ENCODE measurements around the gene CAB39. TPM values are rescaled to one million over a fixed set of nuclear protein-coding genes. Genes with fewer than 3 reads are reported as not detected.

The CAB39 gene
- total and polyA plus RNA-seq, 7 donors, result 60.2 to 128 (median 72.2) TPM

DNA sequence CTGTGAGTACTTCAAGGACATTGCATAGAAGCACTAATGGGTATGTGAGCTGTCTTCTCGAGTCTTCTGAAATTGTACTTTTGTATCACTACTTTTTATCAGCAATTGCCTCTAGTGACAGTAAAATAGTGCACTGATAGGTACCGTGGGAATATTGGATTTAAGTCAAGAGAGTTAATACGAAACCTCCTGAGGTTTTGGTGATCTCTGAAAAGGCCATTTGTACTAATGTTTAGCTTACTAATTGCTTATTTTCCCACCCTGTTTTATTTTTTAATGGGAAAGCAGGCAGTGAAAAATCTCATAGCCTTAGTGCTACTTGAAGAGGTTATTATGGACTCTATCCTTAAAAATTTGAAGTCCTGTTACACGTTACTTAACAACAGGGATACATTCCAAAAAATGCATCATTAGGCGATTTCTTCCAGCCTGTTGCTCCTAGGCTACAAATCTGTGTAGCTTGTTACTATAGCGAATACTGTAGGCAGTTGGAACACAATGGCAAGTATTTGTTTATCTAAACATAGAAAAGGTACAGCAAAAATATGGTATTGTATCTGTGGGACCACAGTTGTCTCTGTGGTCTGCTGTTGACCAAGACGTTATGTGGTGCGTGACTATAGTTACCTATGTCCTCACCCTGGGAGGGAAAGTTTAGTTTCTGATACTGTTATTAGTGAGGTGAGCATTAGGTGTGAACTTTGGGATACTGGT is 65.9 kb downstream of the CAB39 start:
- DNase-seq, result no peak
- intact Hi-C loops (cut with DNase I), result no loop called here
- TF ChIP-seq POLR2A (IDR thresholded peaks at IDR 0.05) (no peak), POLR2AphosphoS5 (IDR thresholded peaks at IDR 0.05) (no peak), EP300 (IDR thresholded peaks at IDR 0.05) (no peak)
- TF ChIP-seq, protein P1, sequence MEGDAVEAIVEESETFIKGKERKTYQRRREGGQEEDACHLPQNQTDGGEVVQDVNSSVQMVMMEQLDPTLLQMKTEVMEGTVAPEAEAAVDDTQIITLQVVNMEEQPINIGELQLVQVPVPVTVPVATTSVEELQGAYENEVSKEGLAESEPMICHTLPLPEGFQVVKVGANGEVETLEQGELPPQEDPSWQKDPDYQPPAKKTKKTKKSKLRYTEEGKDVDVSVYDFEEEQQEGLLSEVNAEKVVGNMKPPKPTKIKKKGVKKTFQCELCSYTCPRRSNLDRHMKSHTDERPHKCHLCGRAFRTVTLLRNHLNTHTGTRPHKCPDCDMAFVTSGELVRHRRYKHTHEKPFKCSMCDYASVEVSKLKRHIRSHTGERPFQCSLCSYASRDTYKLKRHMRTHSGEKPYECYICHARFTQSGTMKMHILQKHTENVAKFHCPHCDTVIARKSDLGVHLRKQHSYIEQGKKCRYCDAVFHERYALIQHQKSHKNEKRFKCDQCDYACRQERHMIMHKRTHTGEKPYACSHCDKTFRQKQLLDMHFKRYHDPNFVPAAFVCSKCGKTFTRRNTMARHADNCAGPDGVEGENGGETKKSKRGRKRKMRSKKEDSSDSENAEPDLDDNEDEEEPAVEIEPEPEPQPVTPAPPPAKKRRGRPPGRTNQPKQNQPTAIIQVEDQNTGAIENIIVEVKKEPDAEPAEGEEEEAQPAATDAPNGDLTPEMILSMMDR (IDR thresholded peaks at IDR 0.05), result no peak
- Histone ChIP-seq H3K4me3 (no peak overlapping the region), H3K36me3 (no peaks in the 10 kb centered on the region), H3K4me1 (peaks cover 0 to 57% (median 39%) of the 10 kb centered on the region in 4 donors), H3K27ac (peak overlapping the region in 2 of 4 donors; percentile 8 to 28), H3K27me3 (no peaks in the 10 kb centered on the region), H3K9me3 (no peaks in the 10 kb centered on the region)
- WGBS, 2 donors, result 86 to 92% methylated on average over 8 of the region's 8 CpGs

DNA sequence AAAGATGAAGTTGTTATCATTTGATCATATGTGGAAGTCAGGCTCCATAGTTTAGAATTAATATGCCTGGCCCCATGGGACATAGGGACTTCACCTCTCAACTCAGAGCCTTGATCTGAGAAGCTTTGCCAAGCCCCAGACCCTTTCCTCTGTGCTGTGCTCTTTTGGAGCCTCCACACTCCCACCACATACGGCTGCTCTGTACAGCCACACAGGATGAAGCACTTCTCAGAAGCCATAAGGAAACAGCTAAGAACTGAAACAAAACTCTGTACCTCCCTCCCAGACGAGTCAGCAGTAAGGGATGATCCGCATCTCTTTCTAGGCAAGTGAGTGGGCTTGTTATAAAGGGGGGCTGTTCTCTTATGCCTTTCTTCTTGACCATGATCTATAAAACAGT is 66.5 kb downstream of the CAB39 start:
- peaks cover 0 to 57% (median 37%) of the 10 kb centered on the region in 4 donors for H3K4me1 ChIP-seq
- intact Hi-C loops (cut with DNase I), result no loop called here
- 61 to 71% methylated on average over 3 of the region's 3 CpGs for WGBS, 2 donors
- no peak overlapping the region for H3K4me3 ChIP-seq
- peak overlapping the region in 2 of 4 donors; percentile 8 to 28 for H3K27ac ChIP-seq
- TF ChIP-seq POLR2AphosphoS5 (IDR thresholded peaks at IDR 0.05) (no peak), POLR2A (IDR thresholded peaks at IDR 0.05) (no peak), EP300 (IDR thresholded peaks at IDR 0.05) (no peak)
- TF ChIP-seq, protein P1 (IDR thresholded peaks at IDR 0.05), result no peak
- H3K36me3 ChIP-seq, result no peaks in the 10 kb centered on the region
- no peaks in the 10 kb centered on the region for H3K27me3 ChIP-seq
- H3K9me3 ChIP-seq, result no peaks in the 10 kb centered on the region
- no peak for DNase-seq

DNA sequence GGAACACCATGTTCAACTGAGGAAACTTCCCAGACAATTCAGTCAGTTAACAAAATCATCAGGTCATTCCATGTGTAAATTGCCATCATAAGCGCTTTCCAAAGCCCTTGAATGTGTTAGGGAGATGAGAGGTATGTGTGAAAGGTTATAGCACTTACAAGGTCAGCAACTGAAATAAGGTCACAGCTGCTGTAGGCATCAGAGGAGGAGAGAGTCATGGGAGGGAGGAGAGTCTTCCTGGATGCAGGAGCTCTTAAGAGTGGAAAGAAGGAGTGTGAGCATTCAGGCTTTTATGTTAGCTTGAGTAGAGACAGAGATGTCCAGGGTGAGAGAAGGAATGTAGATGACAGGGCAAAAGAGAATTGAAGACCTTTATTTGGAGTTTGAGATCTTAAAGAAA is 67.0 kb downstream of the CAB39 start:
- WGBS, 2 donors, result 94 to 99% methylated on average over 1 of the region's 1 CpG
- H3K27ac ChIP-seq, result peak overlapping the region in 3 of 4 donors; percentile 6 to 28 (median 8)
- intact Hi-C loops (cut with DNase I), result no loop called here
- TF ChIP-seq POLR2A (IDR thresholded peaks at IDR 0.05) (no peak), POLR2AphosphoS5 (IDR thresholded peaks at IDR 0.05) (no peak), EP300 (IDR thresholded peaks at IDR 0.05) (no peak)
- TF ChIP-seq, protein P1 (IDR thresholded peaks at IDR 0.05), result no peak
- no peaks in the 10 kb centered on the region for H3K36me3 ChIP-seq
- no peak for DNase-seq
- no peaks in the 10 kb centered on the region for H3K27me3 ChIP-seq
- H3K9me3 ChIP-seq, result no peaks in the 10 kb centered on the region
- H3K4me3 ChIP-seq, result no peak overlapping the region
- H3K4me1 ChIP-seq, result peaks cover 0 to 52% (median 36%) of the 10 kb centered on the region in 4 donors

DNA sequence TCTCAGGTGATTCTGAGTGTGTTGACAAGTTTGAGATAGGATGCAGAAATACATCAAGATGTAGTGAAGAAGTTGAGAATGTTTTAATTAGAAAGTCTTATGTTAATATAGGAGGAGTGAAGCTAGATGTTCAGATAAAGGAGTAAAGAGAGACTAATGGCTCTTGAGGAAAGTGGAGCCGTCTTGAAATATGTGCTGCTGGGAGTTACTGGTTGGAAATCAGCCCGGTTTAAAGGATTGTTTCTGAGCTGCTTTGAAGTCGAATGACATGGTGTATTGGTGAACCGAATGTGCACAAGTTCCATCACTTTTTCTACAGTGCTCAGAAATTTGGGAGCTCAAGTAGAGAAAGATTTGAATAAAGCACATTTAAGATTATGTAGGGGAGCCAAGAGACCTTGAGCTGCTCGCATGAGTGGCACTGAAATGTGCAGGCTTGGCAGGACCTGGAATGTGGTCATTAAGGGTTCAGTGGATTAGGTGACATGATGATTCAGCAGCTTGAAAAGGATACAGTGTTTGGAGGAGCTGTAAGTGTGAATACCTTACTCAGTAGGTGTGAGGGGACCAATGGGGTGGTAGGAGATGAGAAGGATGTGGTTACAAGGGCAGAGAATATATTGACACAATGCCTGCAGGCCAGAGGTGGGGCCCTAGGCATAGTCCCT is 68.6 kb downstream of the CAB39 start:
- Histone ChIP-seq H3K4me3 (no peak overlapping the region), H3K27ac (peak overlapping the region in 1 of 4 donors; percentile 27), H3K9me3 (no peaks in the 10 kb centered on the region), H3K36me3 (no peaks in the 10 kb centered on the region), H3K4me1 (peaks cover 0 to 49% (median 37%) of the 10 kb centered on the region in 4 donors), H3K27me3 (no peaks in the 10 kb centered on the region)
- no peak for DNase-seq
- intact Hi-C loops (cut with DNase I), result no loop called here
- TF ChIP-seq EP300 (IDR thresholded peaks at IDR 0.05), result no peak
- TF ChIP-seq, protein P1 (IDR thresholded peaks at IDR 0.05), result no peak
- WGBS, 2 donors, result 87% methylated on average over 5 of the region's 5 CpGs
